D721Med (cell line): ENCODE results near the gene MMP27.

Experiments
- DNase-seq: peaks from one replicate; pipeline ENCODE4 v3.0.0; 2011; ENCODE audit warnings: low spot score; ENCODE audit not compliant: insufficient read length
- FAIRE-seq: peaks from 2 replicates; lab custom pipeline; 2011; peaks lifted over from hg19 to GRCh38; lab: Jason Lieb, UNC
- CTCF ChIP-seq: IDR thresholded peaks from 2 replicates; pipeline ENCODE4 v1.5.1; 2012; ENCODE audit warnings: mild to moderate bottlenecking, control low read depth; ENCODE audit not compliant: insufficient read depth; ENCODE audit errors: missing control alignments

Gene MMP27

GRCh38 chr11:102666331-102666957 is 39.1 kb downstream of the MMP27 start:
- no peak for DNase-seq
- TF ChIP-seq CTCF = peak; percentile 87
- no peak for FAIRE-seq

GRCh38 chr11:102664001-102664752 is 41.4 kb downstream of the MMP27 start:
- DNase-seq (no peak), FAIRE-seq (no peak)
- TF ChIP-seq CTCF = peak; percentile 15

- no peak for TF ChIP-seq CTCF
- DNase-seq (no peak), FAIRE-seq (no peak)
Measured at GRCh38 chr11:102662607-102663006, 43.0 kb downstream of the MMP27 start.

- DNase-seq (no peak), FAIRE-seq (no peak)
- TF ChIP-seq CTCF = no peak
Measured at GRCh38 chr11:102661040-102661439, 44.5 kb downstream of the MMP27 start.

- TF ChIP-seq CTCF = no peak
- no peak for FAIRE-seq
- DNase-seq = no peak
Measured at GRCh38 chr11:102656528-102656927, 49.0 kb downstream of the MMP27 start.

GRCh38 chr11:102655547-102655946 is 50.0 kb downstream of the MMP27 start:
- FAIRE-seq (no peak), DNase-seq (no peak)
- no peak for TF ChIP-seq CTCF

GRCh38 chr11:102654761-102655160 is 50.8 kb downstream of the MMP27 start:
- no peak for DNase-seq
- no peak for TF ChIP-seq CTCF
- no peak for FAIRE-seq
